ENCODE measurements around the gene NEUROD2.

Gene NEUROD2

DNA sequence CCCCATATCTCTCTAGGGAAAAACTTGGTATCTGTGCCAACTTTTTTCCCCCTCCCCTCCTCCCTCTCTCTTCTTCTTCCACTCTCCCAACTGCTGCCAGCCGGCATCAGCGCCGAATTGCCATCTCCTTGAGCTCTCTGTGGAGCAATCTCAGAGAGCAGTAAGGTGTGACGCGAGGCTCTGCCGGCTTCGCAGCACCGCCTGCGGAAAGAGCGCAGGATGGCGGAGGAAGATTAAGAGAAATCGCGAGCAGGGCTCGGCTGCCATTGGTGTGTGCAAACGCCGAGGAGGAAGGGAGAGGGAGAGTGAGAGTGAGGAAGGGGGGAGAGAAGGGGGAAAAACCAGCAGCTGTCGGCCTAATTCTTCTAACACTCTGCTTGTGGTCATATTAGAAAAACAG, 44.2 kb downstream of the NEUROD2 start:
- H3K27me3 ChIP-seq (ENCODE audit: insufficient read depth, insufficient read length), result no peaks in the 10 kb centered on the region
- peaks cover 31% of the 10 kb centered on the region for H3K36me3 ChIP-seq (ENCODE audit: insufficient read depth, insufficient read length, low read length)
- H3K9ac ChIP-seq (ENCODE audit: insufficient read length, low read depth), result no peak overlapping the region
- peaks cover 11% of the 10 kb centered on the region for H3K9me3 ChIP-seq (ENCODE audit: insufficient read depth, low read length)
- H3K4me3 ChIP-seq (ENCODE audit: insufficient read length, low read depth), result no peak overlapping the region
- no peak for TF ChIP-seq YY1 (IDR thresholded peaks at IDR 0.05; ENCODE audit: insufficient read depth, insufficient read length)
- no peak for DNase-seq (ENCODE audit: low read depth, low spot score)
- no peaks in the 10 kb centered on the region for H3K4me1 ChIP-seq (ENCODE audit: insufficient read depth, insufficient read length)

DNA sequence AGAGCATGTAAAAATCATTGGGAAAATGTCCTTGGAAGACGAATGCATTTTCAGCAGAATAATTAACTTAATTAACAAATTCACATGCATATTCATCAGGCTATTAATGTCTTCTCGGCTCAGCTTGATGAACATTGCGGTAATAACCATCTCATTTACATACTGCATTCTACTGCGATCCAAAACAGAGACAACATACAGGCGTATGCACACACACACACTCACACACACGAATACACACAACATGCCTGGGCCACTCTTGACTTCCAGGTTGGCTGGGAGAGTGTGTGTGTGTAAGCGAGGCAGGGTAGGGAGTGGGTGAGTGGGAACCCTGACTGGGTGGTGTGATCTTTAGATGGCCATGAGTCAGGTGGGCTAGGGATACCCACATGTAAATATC, 44.7 kb downstream of the NEUROD2 start:
- Histone ChIP-seq H3K4me1 (ENCODE audit: insufficient read depth, insufficient read length) (no peaks in the 10 kb centered on the region), H3K27me3 (ENCODE audit: insufficient read depth, insufficient read length) (no peaks in the 10 kb centered on the region), H3K9me3 (ENCODE audit: insufficient read depth, low read length) (peaks cover 10% of the 10 kb centered on the region), H3K9ac (ENCODE audit: insufficient read length, low read depth) (no peak overlapping the region), H3K36me3 (ENCODE audit: insufficient read depth, insufficient read length, low read length) (peaks cover 26% of the 10 kb centered on the region), H3K4me3 (ENCODE audit: insufficient read length, low read depth) (no peak overlapping the region)
- TF ChIP-seq SUZ12 (IDR thresholded peaks at IDR 0.05; ENCODE audit: extremely low read depth, insufficient read depth, insufficient read length) (no peak), YY1 (IDR thresholded peaks at IDR 0.05; ENCODE audit: insufficient read depth, insufficient read length) (no peak), ZNF274 (IDR thresholded peaks at IDR 0.05; ENCODE audit: low read depth, low read length) (no peak)
- no peak for DNase-seq (ENCODE audit: low read depth, low spot score)

DNA sequence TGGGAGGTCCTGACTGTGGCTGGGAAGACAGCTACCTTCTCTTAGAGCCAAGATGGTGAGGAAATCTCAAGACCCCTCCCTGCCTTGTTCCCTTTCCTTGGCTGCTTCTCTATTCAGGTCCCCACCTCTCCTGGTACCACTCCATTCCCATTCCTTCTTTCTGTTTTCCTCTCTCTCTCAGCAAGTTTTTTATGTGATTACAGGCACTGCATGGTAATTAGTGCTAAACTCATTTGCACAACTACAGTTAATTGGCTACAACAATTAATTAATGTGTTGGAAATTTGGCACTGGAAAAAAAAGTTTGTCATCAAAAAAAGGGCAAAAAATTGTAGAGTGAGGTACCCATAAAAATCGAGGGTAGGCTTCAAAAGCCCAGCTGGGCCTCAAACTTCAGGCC, 45.3 kb downstream of the NEUROD2 start:
- DNase-seq (ENCODE audit: low read depth, low spot score), result no peak
- Histone ChIP-seq H3K4me3 (ENCODE audit: insufficient read length, low read depth) (no peak overlapping the region), H3K27me3 (ENCODE audit: insufficient read depth, insufficient read length) (no peaks in the 10 kb centered on the region), H3K9me3 (ENCODE audit: insufficient read depth, low read length) (peaks cover 4% of the 10 kb centered on the region), H3K36me3 (ENCODE audit: insufficient read depth, insufficient read length, low read length) (peaks cover 23% of the 10 kb centered on the region), H3K4me1 (ENCODE audit: insufficient read depth, insufficient read length) (no peaks in the 10 kb centered on the region), H3K9ac (ENCODE audit: insufficient read length, low read depth) (no peak overlapping the region)
- TF ChIP-seq YY1 (IDR thresholded peaks at IDR 0.05; ENCODE audit: insufficient read depth, insufficient read length), result no peak
- TF ChIP-seq SUZ12 (IDR thresholded peaks at IDR 0.05; ENCODE audit: extremely low read depth, insufficient read depth, insufficient read length), result no peak
- no peak for TF ChIP-seq ZNF274 (IDR thresholded peaks at IDR 0.05; ENCODE audit: low read depth, low read length)

DNA sequence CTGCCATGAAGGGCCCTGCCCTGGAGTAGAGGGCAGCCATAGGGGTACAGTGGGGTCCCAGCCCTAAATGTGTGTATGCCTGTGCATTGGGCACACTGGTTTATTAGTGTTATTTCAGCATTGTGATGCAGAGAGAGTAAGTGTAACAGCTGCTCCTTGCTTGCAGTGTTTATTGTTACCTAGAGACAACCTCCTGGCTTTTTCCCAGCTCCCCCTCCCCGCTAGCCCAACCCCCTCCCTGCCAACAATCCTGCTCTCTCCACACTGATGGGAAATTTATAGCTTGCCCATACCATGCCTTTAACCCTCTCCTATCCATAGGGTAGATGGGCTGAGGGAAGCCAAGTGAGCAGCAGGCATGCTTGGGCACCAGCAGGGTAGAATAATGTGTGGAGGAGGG, 51.3 kb downstream of the NEUROD2 start:
- TF ChIP-seq SUZ12 (IDR thresholded peaks at IDR 0.05; ENCODE audit: extremely low read depth, insufficient read depth, insufficient read length) (no peak), YY1 (IDR thresholded peaks at IDR 0.05; ENCODE audit: insufficient read depth, insufficient read length) (no peak), ZNF274 (IDR thresholded peaks at IDR 0.05; ENCODE audit: low read depth, low read length) (no peak)
- Histone ChIP-seq H3K9me3 (ENCODE audit: insufficient read depth, low read length) (no peaks in the 10 kb centered on the region), H3K9ac (ENCODE audit: insufficient read length, low read depth) (no peak overlapping the region), H3K4me1 (ENCODE audit: insufficient read depth, insufficient read length) (peaks cover 8% of the 10 kb centered on the region), H3K27me3 (ENCODE audit: insufficient read depth, insufficient read length) (no peaks in the 10 kb centered on the region), H3K4me3 (ENCODE audit: insufficient read length, low read depth) (no peak overlapping the region), H3K36me3 (ENCODE audit: insufficient read depth, insufficient read length, low read length) (peaks cover 36% of the 10 kb centered on the region)
- no peak for DNase-seq (ENCODE audit: low read depth, low spot score)

DNA sequence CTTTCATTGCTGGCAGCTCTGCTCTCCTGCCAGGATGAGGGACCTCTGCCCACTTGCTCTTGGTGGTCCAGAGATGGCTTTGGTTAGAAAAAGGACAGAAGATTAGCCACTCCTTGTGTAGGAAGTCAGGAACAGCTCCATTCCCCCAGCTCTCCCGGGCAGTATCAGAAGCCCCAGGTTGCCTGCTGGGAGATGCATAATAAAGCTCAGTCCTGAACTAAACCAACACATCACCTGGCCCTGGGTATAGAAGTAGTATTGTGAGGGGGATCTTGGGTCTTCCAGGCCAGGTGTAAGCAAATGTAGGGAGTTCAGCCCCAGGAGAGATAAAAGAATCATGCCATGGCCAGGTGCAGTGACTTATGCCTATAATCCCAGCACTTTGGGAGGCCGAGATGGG, 52.4 kb downstream of the NEUROD2 start:
- TF ChIP-seq SUZ12 (IDR thresholded peaks at IDR 0.05; ENCODE audit: extremely low read depth, insufficient read depth, insufficient read length) (no peak), ZNF274 (IDR thresholded peaks at IDR 0.05; ENCODE audit: low read depth, low read length) (no peak), YY1 (IDR thresholded peaks at IDR 0.05; ENCODE audit: insufficient read depth, insufficient read length) (no peak)
- Histone ChIP-seq H3K4me1 (ENCODE audit: insufficient read depth, insufficient read length) (peaks cover 8% of the 10 kb centered on the region), H3K36me3 (ENCODE audit: insufficient read depth, insufficient read length, low read length) (peaks cover 39% of the 10 kb centered on the region), H3K27me3 (ENCODE audit: insufficient read depth, insufficient read length) (no peaks in the 10 kb centered on the region), H3K4me3 (ENCODE audit: insufficient read length, low read depth) (no peak overlapping the region), H3K9me3 (ENCODE audit: insufficient read depth, low read length) (no peaks in the 10 kb centered on the region), H3K9ac (ENCODE audit: insufficient read length, low read depth) (no peak overlapping the region)
- no peak for DNase-seq (ENCODE audit: low read depth, low spot score)
